Liver (tissue), 3 donors: Measurements from ENCODE around the gene JOSD2.

ENCODE experiments used
- ATF3 ChIP-seq: IDR thresholded peaks from 2 replicates; pipeline ENCODE4 v1.6.1; 2016; ENCODE audit warnings: antibody characterized with exemption
- EGR1 ChIP-seq, 2 donors: IDR thresholded peaks; 2 replicates each; pipeline ENCODE4 v1.6.1; 2016 to 2018; ENCODE audit warnings: antibody characterized with exemption in 2 of 2, low read depth in 2 of 2
- FOXA2 ChIP-seq: IDR thresholded peaks from 2 replicates; pipeline ENCODE4 v1.6.1; 2016; ENCODE audit warnings: antibody characterized with exemption
- GABPA ChIP-seq, 2 donors: IDR thresholded peaks in 1 of 2; conservative IDR thresholded peaks in 1 of 2; 2 replicates each; pipeline ENCODE4 v1.6.1; 2016; ENCODE audit warnings: antibody characterized with exemption in 2 of 2, mild to moderate bottlenecking in 1 of 2, moderate library complexity in 1 of 2
- HNF4A ChIP-seq, 2 donors: conservative IDR thresholded peaks; 2 replicates each; pipeline ENCODE4 v1.6.1; 2016; ENCODE audit warnings: antibody characterized with exemption in 2 of 2, mild to moderate bottlenecking in 2 of 2
- TAF1 ChIP-seq: conservative IDR thresholded peaks from 2 replicates; pipeline ENCODE4 v1.6.1; 2016; ENCODE audit warnings: antibody characterized with exemption, mild to moderate bottlenecking
- TF ChIP-seq, protein P1 (sequence below): fragments of 150-350 bp; IDR thresholded peaks from 2 replicates; pipeline ENCODE4 v1.5.1; 2017; ENCODE audit warnings: improper control_type of control experiment, low read depth, low read length; ENCODE audit not compliant: missing input control
- TF ChIP-seq, protein P2 (sequence below): IDR thresholded peaks from 2 replicates; pipeline ENCODE4 v1.6.1; 2016; ENCODE audit warnings: antibody characterized with exemption
- TF ChIP-seq, protein P3 (sequence below): IDR thresholded peaks from 2 replicates; pipeline ENCODE4 v1.6.1; 2016; ENCODE audit warnings: antibody characterized with exemption, mild to moderate bottlenecking
- donor health status: healthy.
- donor health status: healthy.

DNA sequence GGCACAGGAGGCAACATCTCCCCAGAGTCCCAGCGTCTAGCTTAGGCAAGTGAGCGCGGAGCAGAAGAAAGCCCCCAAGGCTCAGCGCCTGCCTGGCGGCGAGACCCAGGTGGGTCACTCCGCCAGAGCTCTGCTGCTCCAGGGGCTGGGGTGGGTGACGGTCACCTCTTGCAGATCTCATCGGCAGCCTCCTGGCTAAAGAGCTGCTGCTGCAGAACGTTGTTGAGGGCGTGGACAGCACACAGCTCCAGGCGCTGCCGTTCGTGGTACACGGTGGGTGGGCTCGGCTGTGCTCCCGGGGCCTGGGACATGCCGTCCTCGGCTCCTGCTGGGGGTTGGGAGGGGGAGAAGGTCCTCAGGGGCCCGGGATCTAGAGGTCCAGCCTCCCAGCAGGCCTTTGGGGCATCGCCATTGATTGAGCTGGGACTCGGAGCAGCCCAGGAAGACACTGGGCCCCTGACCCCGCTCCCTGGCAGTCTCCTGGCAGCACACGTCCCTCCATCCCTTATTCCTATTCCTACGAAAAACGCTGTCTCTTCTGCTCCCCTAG is 795 bp downstream of the JOSD2 start:
- TF ChIP-seq, protein P1, sequence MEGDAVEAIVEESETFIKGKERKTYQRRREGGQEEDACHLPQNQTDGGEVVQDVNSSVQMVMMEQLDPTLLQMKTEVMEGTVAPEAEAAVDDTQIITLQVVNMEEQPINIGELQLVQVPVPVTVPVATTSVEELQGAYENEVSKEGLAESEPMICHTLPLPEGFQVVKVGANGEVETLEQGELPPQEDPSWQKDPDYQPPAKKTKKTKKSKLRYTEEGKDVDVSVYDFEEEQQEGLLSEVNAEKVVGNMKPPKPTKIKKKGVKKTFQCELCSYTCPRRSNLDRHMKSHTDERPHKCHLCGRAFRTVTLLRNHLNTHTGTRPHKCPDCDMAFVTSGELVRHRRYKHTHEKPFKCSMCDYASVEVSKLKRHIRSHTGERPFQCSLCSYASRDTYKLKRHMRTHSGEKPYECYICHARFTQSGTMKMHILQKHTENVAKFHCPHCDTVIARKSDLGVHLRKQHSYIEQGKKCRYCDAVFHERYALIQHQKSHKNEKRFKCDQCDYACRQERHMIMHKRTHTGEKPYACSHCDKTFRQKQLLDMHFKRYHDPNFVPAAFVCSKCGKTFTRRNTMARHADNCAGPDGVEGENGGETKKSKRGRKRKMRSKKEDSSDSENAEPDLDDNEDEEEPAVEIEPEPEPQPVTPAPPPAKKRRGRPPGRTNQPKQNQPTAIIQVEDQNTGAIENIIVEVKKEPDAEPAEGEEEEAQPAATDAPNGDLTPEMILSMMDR, result no peak
- TF ChIP-seq ATF3 (no peak), TAF1 (no peak), GABPA (IDR thresholded peaks at IDR 0.05 in 1 of 2, conservative IDR thresholded peaks at IDR 0.05 in 1 of 2) (no peak), HNF4A (conservative IDR thresholded peaks at IDR 0.05) (no peak), FOXA2 (no peak), EGR1 (IDR thresholded peaks at IDR 0.05; ENCODE audit: low read depth in 2 of 2) (no peak)
- TF ChIP-seq, protein P2, sequence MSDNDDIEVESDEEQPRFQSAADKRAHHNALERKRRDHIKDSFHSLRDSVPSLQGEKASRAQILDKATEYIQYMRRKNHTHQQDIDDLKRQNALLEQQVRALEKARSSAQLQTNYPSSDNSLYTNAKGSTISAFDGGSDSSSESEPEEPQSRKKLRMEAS, result no peak
- TF ChIP-seq, protein P3, sequence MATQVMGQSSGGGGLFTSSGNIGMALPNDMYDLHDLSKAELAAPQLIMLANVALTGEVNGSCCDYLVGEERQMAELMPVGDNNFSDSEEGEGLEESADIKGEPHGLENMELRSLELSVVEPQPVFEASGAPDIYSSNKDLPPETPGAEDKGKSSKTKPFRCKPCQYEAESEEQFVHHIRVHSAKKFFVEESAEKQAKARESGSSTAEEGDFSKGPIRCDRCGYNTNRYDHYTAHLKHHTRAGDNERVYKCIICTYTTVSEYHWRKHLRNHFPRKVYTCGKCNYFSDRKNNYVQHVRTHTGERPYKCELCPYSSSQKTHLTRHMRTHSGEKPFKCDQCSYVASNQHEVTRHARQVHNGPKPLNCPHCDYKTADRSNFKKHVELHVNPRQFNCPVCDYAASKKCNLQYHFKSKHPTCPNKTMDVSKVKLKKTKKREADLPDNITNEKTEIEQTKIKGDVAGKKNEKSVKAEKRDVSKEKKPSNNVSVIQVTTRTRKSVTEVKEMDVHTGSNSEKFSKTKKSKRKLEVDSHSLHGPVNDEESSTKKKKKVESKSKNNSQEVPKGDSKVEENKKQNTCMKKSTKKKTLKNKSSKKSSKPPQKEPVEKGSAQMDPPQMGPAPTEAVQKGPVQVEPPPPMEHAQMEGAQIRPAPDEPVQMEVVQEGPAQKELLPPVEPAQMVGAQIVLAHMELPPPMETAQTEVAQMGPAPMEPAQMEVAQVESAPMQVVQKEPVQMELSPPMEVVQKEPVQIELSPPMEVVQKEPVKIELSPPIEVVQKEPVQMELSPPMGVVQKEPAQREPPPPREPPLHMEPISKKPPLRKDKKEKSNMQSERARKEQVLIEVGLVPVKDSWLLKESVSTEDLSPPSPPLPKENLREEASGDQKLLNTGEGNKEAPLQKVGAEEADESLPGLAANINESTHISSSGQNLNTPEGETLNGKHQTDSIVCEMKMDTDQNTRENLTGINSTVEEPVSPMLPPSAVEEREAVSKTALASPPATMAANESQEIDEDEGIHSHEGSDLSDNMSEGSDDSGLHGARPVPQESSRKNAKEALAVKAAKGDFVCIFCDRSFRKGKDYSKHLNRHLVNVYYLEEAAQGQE, result no peak
